Posterior vena cava (tissue), 2 donors: Measurements from ENCODE around the gene OBP2A. TPM values are rescaled to one million over a fixed set of nuclear protein-coding genes. Genes with fewer than 3 reads are reported as not detected.

Experiments
- DNase-seq: peaks from one replicate; pipeline ENCODE4 v3.0.0-alpha.2; 2020; ENCODE audit warnings: low spot score
- intact Hi-C, 2 donors: fragments of 100-400 bp; cut with DNase I; formaldehyde crosslinking; loops; one replicate each; pipeline versions ENCODE4 v1.14.1 to v1.14.2; 2022 to 2023
- total RNA-seq, 2 donors: library from RNA; stranded (reverse); fragmentation: NEBNext Ultra II Directional; extraction: Animal tissue kit (Norgen Biotek cat#: 25700); gene quantifications; one replicate each; pipeline ENCODE4 v1.2.1, GENCODE V29; 2021
- donor health status: DM: yes; HTN: yes; CAD: no.
- donor health status: DM: yes; HTN: yes; CAD: no.

OBP2A gene
- total RNA-seq, 2 donors from 2014 or later = not detected

DNA sequence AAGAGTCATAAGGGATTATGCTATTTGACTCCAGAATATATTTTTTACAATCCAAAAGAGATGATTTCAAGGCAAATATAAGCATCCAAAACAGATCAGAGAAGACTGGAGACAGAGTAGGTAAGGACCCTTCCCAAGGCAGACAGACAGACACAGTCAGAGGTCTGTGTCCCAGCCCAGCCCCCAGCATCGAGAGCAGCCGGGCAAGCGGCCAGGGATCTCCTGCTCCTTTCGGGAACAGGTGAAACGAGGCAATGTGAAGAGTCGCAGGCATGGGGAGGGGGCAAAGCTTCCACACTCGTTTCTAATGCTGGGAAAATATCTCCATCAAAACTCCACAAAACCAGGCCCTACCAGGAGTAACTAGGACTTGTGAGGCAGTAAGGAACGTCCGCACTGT, 21.4 kb downstream of the OBP2A start:
- peak; percentile 35 for DNase-seq
- intact Hi-C loops = no loop called here

DNA sequence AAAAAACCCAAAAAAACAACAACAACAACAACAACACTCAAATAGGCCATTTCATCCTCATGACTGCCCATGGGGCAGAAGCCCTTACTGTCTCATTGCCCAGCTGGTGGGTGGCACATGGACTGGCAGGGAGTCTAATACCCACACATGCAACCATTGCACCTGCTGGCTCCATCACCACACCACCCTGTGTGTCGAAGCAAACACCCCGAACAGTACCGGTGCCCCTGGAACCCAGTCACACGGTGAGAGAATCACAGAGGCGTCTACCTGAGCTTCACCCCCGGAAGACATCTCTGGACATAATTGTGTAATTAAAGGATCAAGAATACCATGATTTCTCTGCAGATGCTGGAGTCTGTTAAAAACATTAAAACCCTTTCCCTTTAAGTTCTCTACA, 22.1 kb downstream of the OBP2A start:
- intact Hi-C loops = no loop called here
- DNase-seq = peak; percentile 35

DNA sequence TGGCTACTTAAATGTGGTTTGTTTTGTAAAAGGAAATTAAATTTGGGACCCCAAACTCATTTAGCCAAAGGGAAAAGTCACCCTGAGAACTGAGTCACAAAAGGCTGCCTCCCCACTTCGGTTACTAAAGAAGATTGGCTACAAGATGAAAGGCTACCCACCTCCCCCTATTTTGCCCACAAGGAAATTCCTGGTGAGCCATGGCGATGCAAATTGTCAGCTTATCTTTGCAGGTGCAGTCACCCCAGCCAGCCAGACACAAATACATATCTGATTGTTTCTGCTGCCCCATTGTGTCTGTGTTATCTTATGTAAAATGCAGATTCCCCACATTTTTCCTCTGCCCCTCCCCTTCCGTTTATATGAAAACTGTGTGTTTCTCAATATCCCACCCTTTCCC, 24.5 kb downstream of the OBP2A start:
- DNase-seq = no peak
- intact Hi-C loops = no loop called here

DNA sequence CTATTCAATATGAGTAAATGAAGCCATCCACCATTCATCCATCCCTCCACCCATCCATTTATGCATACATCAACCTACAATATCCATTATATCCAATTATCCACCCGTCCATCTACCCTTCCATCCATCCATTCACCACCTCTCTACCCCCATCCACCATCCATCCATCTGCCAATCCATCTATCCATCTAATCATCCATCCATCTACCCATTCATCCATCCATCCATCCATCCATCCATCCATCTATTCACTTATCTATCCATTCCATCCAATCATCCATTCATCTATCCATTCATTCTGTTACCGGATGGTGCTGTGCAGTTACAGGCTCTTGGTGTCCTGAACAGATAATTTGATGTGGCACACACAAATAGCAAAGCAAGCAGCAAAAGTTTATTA, 26.3 kb downstream of the OBP2A start:
- intact Hi-C loops = no loop called here
- DNase-seq = no peak

GRCh38 chr9:135573124-135573523, 27.2 kb downstream of the OBP2A start:
- intact Hi-C loops = no loop called here
- no peak for DNase-seq

DNA sequence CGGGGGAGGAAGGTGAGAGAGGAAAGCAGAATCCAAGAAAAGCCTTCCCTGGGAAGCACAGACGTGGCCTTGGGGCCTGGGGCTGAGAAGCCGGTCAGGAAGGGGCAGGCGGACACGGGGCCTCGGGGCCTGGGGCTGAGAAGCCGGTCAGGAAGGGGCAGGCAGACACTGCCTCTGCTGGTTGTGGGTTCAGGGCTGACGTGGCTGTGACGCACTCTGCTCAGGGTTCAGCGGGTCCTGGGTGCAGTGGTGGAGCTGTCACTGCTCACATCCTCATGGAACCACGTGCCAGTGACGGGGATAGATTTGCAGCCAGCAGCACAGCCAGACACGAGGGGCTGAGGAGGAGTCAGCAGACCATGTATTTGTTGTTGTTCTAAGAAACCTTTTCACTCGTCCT, 28.4 kb downstream of the OBP2A start:
- DNase-seq = no peak
- intact Hi-C loops = no loop called here

DNA sequence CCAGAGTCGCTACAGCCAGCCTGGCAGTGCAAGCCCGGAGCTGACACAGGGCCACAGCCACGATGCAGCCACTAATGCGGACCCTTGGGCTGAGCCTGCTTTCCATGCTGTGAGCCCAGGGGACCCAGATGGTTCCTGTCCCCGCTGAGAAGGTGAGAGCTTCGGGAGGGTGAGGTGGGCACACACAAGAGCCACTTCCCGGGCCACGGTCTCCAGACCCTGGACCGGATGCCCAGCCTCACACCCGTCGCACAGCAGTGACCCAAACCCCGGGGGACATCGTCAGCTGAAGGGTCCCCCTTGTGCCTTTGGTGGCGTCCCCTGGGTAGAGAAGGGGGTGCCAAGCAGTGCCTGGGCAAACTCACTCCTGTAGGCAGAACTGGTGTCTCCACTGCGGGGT, 29.0 kb downstream of the OBP2A start:
- peak; percentile 49 for DNase-seq
- intact Hi-C loops = no loop called here

DNA sequence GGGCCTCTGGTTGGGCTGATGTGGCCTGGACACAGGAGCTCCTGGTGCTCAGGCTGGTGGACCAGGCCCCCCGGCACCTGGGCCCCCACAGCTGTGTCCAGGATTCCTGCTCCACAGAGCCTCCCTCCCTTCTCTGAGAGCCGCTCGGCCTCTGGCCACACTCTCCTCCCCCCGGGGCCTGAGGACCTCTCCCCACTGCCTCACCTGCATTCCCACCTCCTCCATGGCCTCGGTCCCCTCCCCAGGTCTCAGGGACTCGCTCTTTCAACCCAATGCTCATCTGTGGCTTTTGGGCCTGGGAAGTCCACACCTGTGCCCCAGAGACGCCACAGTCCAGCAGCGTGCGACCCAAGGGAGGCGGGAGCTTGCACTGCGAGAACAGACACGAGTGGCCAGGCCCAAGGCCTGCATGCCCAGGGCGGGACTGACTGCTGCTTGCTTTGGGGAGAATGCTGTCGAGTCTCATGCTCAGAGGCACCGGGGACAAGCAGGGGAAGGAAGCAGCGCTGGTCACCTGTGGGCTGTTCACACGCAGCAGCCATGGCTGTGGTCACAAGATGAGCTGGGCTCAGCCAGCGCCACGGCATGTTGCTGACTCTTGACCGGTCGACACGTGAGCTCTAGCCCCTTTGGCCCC, 30.2 kb downstream of the OBP2A start:
- peak; percentile 78 for DNase-seq
- intact Hi-C loops = no loop called here

DNA sequence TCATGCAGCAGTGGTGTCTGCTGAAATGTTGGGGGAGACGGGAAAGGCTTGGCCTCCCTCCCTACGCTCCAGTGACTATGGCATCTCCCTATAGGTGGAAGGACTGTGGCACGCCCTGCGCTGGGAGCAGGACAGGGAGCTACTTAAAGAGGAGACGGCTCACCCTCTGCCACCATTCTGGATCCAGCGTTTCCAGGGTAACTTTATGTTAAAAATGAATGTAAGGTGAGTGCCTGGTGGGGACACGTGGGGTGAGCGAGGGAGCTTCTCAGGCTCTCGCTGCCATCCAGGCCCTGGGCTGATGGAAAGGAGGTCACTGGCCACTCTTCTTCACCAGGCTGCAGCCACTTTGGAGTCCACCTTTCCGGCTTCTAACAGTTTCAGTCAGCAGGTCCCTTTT, 31.3 kb downstream of the OBP2A start:
- DNase-seq = peak; percentile 26
- intact Hi-C loops = no loop called here

DNA sequence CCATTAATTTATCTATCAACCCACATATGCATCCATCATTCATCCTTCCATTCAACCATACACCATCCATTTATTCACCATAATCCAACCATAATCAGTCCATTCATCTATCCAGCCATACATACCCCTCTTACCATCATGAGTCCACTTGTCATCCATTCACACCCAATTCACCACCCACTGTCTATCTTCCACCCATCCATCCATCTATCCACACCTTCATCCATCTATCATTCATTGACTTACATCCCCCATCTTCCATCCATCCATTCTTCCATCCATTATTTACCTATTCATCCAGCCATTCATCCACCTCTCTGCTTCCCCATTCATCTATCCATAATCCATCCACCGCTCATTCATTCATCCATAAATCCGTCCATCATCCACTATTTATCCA, 33.4 kb downstream of the OBP2A start:
- DNase-seq = no peak
- intact Hi-C loops = no loop called here

DNA sequence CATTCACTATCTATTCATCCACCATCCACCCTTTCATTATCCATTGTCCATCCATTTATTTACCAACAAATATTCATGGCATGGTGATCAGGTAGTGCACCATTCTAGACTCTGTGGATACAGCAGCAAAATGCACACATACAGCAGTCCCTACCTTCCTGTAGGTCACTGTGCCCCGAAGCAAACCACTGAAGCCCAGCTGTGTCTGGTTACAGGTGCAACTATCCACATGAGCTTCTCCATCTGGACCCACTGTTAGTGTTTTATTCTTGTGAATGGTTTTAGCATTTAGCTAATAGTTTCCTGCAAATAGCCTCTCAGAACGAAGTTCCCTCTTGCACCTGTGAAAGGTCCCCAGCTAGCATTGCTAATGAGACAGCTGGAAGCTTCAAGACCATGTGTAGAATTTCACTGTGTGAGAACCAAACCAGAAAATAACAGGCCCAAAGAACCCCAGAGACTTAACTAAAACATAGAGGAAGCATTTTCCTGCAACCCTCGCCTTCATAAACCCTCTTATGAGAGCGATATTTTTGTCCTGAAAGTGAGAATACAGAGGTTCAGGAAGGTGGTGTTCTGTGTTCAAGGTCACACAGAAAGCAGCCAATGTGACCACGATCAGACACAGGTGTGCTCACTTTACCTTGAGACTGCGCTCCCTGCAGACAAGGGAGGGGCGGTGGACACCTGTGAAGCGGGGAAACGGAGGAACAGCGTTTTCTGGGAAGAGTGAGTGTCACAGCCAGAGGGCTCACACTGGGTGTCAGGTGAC, 34.1 kb downstream of the OBP2A start:
- DNase-seq = peak; percentile 28
- intact Hi-C loops = no loop called here

GRCh38 chr9:135580664-135581380, 34.9 kb downstream of the OBP2A start:
- intact Hi-C loops = no loop called here
- DNase-seq = peak; percentile 63

GRCh38 chr9:135581636-135582426, 35.9 kb downstream of the OBP2A start:
- intact Hi-C loops = no loop called here
- peak; percentile 43 for DNase-seq

- intact Hi-C loops = no loop called here
- peak; percentile 65 for DNase-seq
These were observed 36.6 kb downstream of the OBP2A start for GRCh38 chr9:135582541-135582940.

GRCh38 chr9:135582966-135583687, 37.2 kb downstream of the OBP2A start:
- intact Hi-C loops = no loop called here
- DNase-seq = peak; percentile 53

DNA sequence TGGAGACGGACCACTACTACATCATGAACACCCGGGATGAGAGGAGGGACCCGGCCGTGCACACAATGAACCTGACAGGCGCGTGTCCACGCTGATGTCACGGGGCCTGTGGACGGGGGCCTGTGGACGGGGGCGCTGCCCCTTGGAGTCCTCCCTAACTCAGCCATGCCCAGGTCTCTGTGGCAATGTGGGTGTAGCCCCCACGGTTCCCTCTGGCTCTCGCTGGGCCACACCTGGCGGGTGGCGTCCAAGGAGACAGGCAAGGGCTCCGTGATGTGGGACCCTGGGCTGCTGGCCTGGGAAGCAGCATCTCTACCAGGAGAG, 37.7 kb downstream of the OBP2A start:
- no peak for DNase-seq
- intact Hi-C loops = no loop called here

DNA sequence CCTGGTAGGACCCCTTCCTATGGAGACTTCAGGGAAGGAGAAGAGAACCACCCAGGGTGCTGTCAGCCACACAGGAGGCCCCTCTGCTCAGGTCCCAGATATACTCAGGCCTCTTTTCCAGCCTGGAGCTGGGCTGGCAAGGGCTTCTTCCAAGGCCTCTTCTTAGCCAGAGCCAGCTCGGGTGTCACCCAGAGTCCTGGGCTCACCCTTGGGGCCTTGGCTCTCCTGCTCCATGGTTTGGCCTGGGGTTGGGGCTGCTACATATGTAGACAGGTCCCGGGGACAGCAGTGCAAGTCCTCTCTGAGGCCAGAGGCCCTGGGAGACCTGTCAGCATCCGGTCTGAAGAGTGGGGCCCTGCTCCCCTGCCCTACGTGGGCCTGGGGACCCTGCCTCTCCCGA, 38.4 kb downstream of the OBP2A start:
- intact Hi-C loops = no loop called here
- DNase-seq = peak; percentile 65

GRCh38 chr9:135584934-135585333, 39.0 kb downstream of the OBP2A start:
- intact Hi-C loops = no loop called here
- no peak for DNase-seq

- peak; percentile 62 for DNase-seq
- intact Hi-C loops = no loop called here
These were observed 40.7 kb downstream of the OBP2A start for GRCh38 chr9:135586601-135587109.
